ENCODE data around the gene PRKCSH.
"Not testable (repeated sequence)": the region's sequence is repeated elsewhere in the genome, so short reads cannot be mapped to it uniquely, and the experiment has no call there.

The PRKCSH gene

GRCh38 chr19:11420429-11421370, 14.7 kb upstream of the PRKCSH start:
- DNase-seq, result no peak

- no peak for DNase-seq
These were observed 13.9 kb upstream of the PRKCSH start for GRCh38 chr19:11421371-11422098.

- DNase-seq, result no peak
These were observed 13.0 kb upstream of the PRKCSH start for GRCh38 chr19:11422163-11423065.

GRCh38 chr19:11423164-11423790, 12.2 kb upstream of the PRKCSH start:
- DNase-seq, result no peak

GRCh38 chr19:11423791-11424181, 11.6 kb upstream of the PRKCSH start:
- no peak for DNase-seq

- DNase-seq, result no peak
These were observed 9.5 kb upstream of the PRKCSH start for GRCh38 chr19:11425719-11426457.

- no peak for DNase-seq
These were observed 8.8 kb upstream of the PRKCSH start for GRCh38 chr19:11426656-11427055.

- DNase-seq, result not testable (repeated sequence)
These were observed 1.9 kb upstream of the PRKCSH start for GRCh38 chr19:11433526-11433925.

- no peak for DNase-seq
These were observed 755 bp upstream of the PRKCSH start for GRCh38 chr19:11434703-11435056.

GRCh38 chr19:11435833-11436313, 438 bp downstream of the PRKCSH start:
- DNase-seq, result no peak

- DNase-seq, result no peak
These were observed 2.5 kb downstream of the PRKCSH start for GRCh38 chr19:11437955-11438354.

- DNase-seq, result no peak
These were observed 8.6 kb downstream of the PRKCSH start for GRCh38 chr19:11444059-11444458.

GRCh38 chr19:11445141-11445540, 9.7 kb downstream of the PRKCSH start:
- no peak for DNase-seq

GRCh38 chr19:11446271-11446651, 10.8 kb downstream of the PRKCSH start:
- no peak for DNase-seq

- no peak for DNase-seq
These were observed 11.3 kb downstream of the PRKCSH start for GRCh38 chr19:11446652-11447301.

GRCh38 chr19:11447347-11448262, 12.2 kb downstream of the PRKCSH start:
- no peak for DNase-seq

- DNase-seq, result no peak
These were observed 13.0 kb downstream of the PRKCSH start for GRCh38 chr19:11448410-11448809.

- DNase-seq, result no peak
These were observed 13.6 kb downstream of the PRKCSH start for GRCh38 chr19:11448923-11449554.

- DNase-seq, result no peak
These were observed 15.3 kb downstream of the PRKCSH start for GRCh38 chr19:11450570-11451326.
